Left kidney (tissue), 2 donors: Measurements from ENCODE around the gene RRAD. TPM values are rescaled to one million over a fixed set of nuclear protein-coding genes. Genes with fewer than 3 reads are reported as not detected.
"Not testable (repeated sequence)": the region's sequence is repeated elsewhere in the genome, so short reads cannot be mapped to it uniquely, and the experiment has no call there.

ENCODE experiments used
- DNase-seq: peaks from one replicate; pipeline ENCODE4 v3.0.0-alpha.2; 2013
- polyA plus RNA-seq: library from polyadenylated mRNA; unstranded; fragments of 120-200 nt; gene quantifications from one replicate; pipeline ENCODE4 v1.2.1, GENCODE V29; 2013; ENCODE audit not compliant: insufficient read length

The RRAD gene
- polyA plus RNA-seq, 1 donor, result 3.7 TPM

DNA sequence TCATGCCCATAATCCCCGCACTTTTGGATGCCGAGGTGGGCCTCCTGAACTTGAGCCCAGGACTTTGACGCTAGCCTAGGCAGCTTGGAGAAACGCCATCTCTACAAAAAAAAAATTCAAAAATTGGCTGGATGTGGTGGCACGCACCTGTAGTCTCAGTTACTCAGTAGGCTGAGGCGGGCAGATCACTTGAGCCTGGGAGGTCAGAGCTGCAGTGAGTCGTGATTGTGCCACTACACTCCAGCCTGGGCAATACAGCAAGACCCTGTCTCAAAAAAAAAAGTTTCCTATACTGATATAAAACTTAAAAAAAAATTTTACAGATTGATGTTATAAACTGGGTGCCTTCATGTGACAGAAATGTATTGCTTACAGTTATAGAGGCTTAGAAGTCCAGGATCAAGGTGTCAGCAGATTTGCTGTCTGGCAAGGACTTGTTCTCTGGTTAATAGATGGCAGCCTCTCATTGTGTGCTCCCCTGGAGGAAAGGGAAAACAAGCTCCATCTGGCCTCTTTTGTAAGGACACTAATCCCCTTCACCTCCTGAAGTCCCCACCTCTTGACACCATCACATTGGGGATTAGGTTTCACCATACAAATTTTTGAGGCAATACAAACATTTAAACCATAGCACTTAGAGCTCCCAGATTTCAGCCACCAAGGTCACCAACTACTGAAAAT is 27.2 kb upstream of the RRAD start:
- no peak for DNase-seq

DNA sequence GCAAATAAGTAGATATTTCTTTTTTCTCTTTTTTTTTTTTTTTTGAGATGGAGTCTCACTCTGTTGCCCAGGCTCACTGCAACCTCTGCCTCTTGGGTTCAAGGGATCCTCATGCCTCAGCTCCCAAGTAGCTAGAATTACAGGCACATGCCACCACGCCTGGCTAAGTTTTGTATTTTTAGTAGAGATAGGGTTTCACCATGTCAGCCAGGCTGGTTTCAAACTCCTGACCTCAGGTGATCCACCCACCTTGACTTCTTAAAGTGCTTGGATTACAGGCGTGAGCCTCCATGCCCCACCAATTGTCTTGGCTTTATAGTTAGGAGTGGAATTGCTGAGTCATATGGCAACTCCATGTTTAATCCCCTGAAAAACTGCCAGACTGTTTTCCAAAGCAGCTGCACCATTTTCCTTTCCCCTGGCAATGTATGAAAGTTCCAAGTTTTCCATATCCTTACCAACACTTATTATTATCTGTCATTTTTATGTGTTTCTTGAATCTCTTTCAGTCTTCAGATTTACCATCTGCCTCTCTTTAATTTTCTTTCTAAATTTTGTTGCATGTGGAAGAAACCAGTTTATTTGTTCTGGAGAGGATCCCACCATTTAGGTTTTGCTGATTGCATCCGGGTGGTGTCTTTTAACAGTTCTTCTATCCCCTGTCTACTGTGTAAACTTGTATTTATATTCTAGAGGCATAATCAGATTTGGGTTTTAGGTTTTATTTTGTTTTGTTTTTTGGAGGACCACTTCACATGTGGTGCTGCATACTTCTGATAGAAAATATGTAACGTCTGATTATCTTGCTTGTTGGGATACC is 25.8 kb upstream of the RRAD start:
- no peak for DNase-seq

GRCh38 chr16:66950437-66950836 is 25.1 kb upstream of the RRAD start:
- no peak for DNase-seq

DNA sequence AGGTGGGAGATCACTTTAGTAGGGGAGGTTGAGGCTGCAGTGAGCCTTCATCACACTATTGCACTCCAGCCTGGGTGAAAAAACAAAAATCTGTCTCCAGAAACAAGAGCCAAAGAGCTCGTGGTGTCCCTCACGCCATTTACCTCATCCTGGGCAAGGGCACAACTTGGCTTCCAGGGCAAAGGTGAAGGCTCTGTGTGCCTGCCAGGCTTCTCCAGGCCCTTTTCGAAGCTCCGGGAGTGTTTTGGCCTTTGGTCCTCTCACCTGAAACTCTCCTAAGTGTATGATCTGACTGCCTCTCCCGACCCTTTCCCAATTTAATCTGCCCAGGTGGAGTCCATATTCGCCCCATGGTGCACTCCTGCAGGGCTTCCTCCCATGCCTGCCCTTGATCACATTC is 24.1 kb upstream of the RRAD start:
- DNase-seq, result no peak

- DNase-seq, result no peak
Observed at GRCh38 chr16:66948837-66949225, 23.5 kb upstream of the RRAD start.

- DNase-seq, result no peak
Observed at GRCh38 chr16:66948134-66948836, 22.9 kb upstream of the RRAD start.

GRCh38 chr16:66947302-66948065 is 22.1 kb upstream of the RRAD start:
- peak; percentile 88 for DNase-seq

GRCh38 chr16:66946974-66947301 is 21.6 kb upstream of the RRAD start:
- no peak for DNase-seq

DNA sequence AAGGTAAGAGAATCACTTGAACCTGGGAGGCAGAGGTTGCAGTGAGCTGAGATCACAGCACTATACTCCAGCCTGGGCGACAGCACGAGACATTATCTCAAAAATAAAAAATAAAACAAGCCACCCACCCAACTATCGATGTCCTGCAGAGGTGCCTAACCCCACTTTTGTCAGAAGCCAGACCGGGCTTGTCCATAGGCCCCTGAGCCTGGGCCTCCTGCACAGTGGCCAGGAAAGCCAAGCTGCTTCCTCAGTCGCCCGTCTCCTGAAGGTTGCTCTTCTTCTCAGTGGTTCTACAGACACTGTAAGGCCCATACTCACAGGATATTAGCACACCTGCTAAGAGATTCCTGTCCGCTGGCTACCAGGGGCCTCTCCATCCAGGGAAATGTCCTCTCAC is 21.2 kb upstream of the RRAD start:
- no peak for DNase-seq

DNA sequence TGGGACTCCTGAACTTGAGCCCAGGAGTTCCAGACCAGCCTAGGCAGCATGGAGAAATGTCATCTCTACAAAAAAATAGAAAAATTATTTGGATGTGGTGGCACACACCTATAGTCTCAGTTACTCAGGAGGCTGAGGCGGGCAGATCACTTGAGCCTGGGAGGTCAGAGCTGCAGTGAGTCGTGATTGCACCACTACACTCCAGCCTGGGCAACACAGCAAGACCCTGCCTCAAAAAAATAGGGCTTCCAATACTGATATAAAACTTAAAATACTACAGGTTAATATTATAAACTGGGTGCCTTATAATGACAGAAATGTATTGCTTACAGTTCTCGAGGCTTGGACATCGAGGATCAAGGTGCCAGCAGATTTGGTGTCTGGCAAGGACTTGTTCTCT is 20.6 kb upstream of the RRAD start:
- DNase-seq, result no peak

DNA sequence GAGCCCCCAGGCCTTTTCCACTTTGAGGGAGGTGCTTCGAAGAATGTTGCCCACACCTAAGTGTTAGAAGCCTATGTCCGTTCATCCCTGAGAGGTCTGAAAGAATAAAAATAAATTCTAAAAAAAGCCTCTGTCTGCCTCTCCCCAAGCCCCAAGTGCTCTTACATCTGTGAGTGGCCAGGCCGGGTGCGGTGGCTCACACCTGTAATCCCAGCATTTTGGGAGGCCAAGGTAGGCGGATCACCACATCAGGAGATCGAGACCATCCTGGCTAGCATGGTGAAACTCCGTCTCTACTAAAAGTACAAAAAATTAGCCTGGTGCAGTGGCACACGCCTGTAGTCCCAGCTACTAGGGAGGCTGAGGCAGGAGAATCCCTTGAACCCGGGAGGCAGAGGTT is 19.6 kb upstream of the RRAD start:
- DNase-seq, result not testable (repeated sequence)

GRCh38 chr16:66944054-66944441 is 18.7 kb upstream of the RRAD start:
- no peak for DNase-seq

- no peak for DNase-seq
Observed at GRCh38 chr16:66943426-66944053, 18.2 kb upstream of the RRAD start.

GRCh38 chr16:66942981-66943380 is 17.6 kb upstream of the RRAD start:
- no peak for DNase-seq

GRCh38 chr16:66940236-66940635 is 14.9 kb upstream of the RRAD start:
- DNase-seq, result no peak

GRCh38 chr16:66939366-66939765 is 14.0 kb upstream of the RRAD start:
- DNase-seq, result no peak

- no peak for DNase-seq
Observed at GRCh38 chr16:66937725-66938337, 12.5 kb upstream of the RRAD start.

GRCh38 chr16:66936889-66937554 is 11.7 kb upstream of the RRAD start:
- DNase-seq, result no peak

- no peak for DNase-seq
Observed at GRCh38 chr16:66936462-66936861, 11.1 kb upstream of the RRAD start.

GRCh38 chr16:66935314-66936011 is 10.1 kb upstream of the RRAD start, which contains the start of gene CES2:
Gene CES2 (plus strand): TSS chr16:66935516. CDS start chr16:66935636, 120 bp downstream.
- no peak for DNase-seq
